ENCODE measurements around the gene ANO4.

Gene ANO4

DNA sequence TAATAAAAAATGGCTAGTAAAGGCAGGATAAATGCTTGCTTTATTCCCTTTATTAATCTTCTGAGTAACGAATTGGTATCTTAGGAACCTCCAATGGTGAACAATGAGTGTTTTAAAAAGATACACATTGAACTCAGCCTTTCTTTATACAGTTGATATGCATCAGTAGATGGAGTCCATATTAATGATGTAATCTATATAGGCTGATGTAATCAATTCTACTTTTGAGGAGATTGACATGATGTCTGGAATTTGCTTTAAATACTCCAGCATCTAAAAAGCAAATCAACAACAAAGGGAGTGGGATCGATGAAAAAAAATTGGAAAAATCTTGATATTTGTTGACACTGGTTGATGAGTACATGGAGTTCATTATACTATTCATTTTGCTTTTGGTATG lies 106.2 kb downstream of the ANO4 start:
- no peak overlapping the region for H3K9ac ChIP-seq (ENCODE audit: low read depth, low read length, poor library complexity, severe bottlenecking)
- H3K9me2 ChIP-seq (replicated peaks; ENCODE audit: low read depth, low read length), result no peaks in the 10 kb centered on the region
- H3K36me3 ChIP-seq (ENCODE audit: insufficient read depth, low read length), result no peaks in the 10 kb centered on the region
- no peak for TF ChIP-seq EZH2phosphoT487 (IDR thresholded peaks at IDR 0.05; ENCODE audit: borderline replicate concordance)
- TF ChIP-seq, protein P1, sequence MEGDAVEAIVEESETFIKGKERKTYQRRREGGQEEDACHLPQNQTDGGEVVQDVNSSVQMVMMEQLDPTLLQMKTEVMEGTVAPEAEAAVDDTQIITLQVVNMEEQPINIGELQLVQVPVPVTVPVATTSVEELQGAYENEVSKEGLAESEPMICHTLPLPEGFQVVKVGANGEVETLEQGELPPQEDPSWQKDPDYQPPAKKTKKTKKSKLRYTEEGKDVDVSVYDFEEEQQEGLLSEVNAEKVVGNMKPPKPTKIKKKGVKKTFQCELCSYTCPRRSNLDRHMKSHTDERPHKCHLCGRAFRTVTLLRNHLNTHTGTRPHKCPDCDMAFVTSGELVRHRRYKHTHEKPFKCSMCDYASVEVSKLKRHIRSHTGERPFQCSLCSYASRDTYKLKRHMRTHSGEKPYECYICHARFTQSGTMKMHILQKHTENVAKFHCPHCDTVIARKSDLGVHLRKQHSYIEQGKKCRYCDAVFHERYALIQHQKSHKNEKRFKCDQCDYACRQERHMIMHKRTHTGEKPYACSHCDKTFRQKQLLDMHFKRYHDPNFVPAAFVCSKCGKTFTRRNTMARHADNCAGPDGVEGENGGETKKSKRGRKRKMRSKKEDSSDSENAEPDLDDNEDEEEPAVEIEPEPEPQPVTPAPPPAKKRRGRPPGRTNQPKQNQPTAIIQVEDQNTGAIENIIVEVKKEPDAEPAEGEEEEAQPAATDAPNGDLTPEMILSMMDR (conservative IDR thresholded peaks at IDR 0.05; ENCODE audit: low read length), result no peak
- no peak overlapping the region for H3K4me3 ChIP-seq (ENCODE audit: low read length, poor library complexity, severe bottlenecking)
- H3K9me3 ChIP-seq (ENCODE audit: insufficient read depth, low read depth, low read length), result no peaks in the 10 kb centered on the region
- H3K27me3 ChIP-seq (ENCODE audit: insufficient read depth, low read length, poor library complexity, severe bottlenecking), result no peaks in the 10 kb centered on the region
- H3K79me2 ChIP-seq (ENCODE audit: insufficient read depth, low read length), result no peaks in the 10 kb centered on the region
- no peaks in the 10 kb centered on the region for H4K20me1 ChIP-seq (ENCODE audit: insufficient read depth, low read length, poor library complexity, severe bottlenecking)
- no peaks in the 10 kb centered on the region for H3K4me1 ChIP-seq (ENCODE audit: insufficient read depth, low read length, poor library complexity, severe bottlenecking)
- H3K4me2 ChIP-seq (ENCODE audit: low read depth, low read length, poor library complexity, severe bottlenecking), result no peak overlapping the region
- no peaks in the 10 kb centered on the region for H3F3A ChIP-seq (ENCODE audit: low read depth)
- no peak overlapping the region for H2AFZ ChIP-seq (ENCODE audit: low read length)

DNA sequence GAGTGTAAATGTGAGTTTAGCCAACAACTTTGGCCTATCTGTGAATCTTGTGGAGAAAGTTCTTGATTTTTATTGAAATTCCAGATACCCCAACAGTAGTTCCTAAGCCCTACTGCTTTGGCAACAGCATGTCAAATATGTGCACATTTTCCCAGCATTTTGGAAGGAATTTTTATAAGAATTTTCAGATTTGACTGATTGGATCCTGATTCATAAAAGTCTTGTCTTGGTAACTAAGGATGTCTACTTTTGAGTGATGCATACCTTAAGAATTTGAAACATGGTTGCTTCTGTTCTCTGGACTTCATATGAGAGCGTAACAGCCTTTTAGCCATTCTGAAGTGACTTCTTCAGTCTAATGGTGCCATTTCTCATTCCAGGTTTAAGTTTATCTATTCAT lies 106.7 kb downstream of the ANO4 start:
- TF ChIP-seq, protein P1 (conservative IDR thresholded peaks at IDR 0.05; ENCODE audit: low read length), result no peak
- TF ChIP-seq EZH2phosphoT487 (IDR thresholded peaks at IDR 0.05; ENCODE audit: borderline replicate concordance), result no peak

DNA sequence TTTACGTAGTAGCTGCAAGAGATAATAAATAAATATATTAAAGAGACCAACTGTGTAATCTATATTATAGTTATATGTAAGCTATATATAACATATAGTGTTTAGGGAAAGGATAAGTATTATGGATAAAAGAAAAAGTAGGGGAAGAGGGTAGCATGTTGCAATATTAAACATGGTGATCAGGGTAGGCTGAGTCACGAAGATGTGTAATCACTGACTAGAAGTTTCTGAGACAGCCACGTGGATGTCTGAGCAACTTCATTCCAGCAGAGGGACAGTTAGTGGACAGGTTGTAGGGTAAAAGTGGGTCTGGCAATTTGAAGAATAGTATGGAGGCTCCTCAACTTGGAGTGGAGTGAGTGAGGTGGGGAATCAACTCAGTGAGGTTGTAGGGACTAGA lies 109.7 kb downstream of the ANO4 start:
- Histone ChIP-seq H3K4me1 (ENCODE audit: insufficient read depth, low read length, poor library complexity, severe bottlenecking) (no peaks in the 10 kb centered on the region), H3K27me3 (ENCODE audit: insufficient read depth, low read length, poor library complexity, severe bottlenecking) (no peaks in the 10 kb centered on the region), H3K79me2 (ENCODE audit: insufficient read depth, low read length) (no peaks in the 10 kb centered on the region), H3K9me3 (ENCODE audit: insufficient read depth, low read depth, low read length) (no peaks in the 10 kb centered on the region), H3K9me2 (replicated peaks; ENCODE audit: low read depth, low read length) (no peaks in the 10 kb centered on the region), H3F3A (ENCODE audit: low read depth) (no peaks in the 10 kb centered on the region), H3K36me3 (ENCODE audit: insufficient read depth, low read length) (no peaks in the 10 kb centered on the region), H3K4me3 (ENCODE audit: low read length, poor library complexity, severe bottlenecking) (no peak overlapping the region), H3K4me2 (ENCODE audit: low read depth, low read length, poor library complexity, severe bottlenecking) (no peak overlapping the region), H3K9ac (ENCODE audit: low read depth, low read length, poor library complexity, severe bottlenecking) (no peak overlapping the region), H2AFZ (ENCODE audit: low read length) (no peak overlapping the region), H4K20me1 (ENCODE audit: insufficient read depth, low read length, poor library complexity, severe bottlenecking) (no peaks in the 10 kb centered on the region)
- TF ChIP-seq EZH2phosphoT487 (IDR thresholded peaks at IDR 0.05; ENCODE audit: borderline replicate concordance), result no peak
- TF ChIP-seq, protein P1 (conservative IDR thresholded peaks at IDR 0.05; ENCODE audit: low read length), result no peak

More for the DNA sequence above, 106.7 kb downstream of the ANO4 start:
- H3F3A ChIP-seq (ENCODE audit: low read depth), result no peaks in the 10 kb centered on the region
- no peaks in the 10 kb centered on the region for H3K9me2 ChIP-seq (replicated peaks; ENCODE audit: low read depth, low read length)
- no peaks in the 10 kb centered on the region for H3K9me3 ChIP-seq (ENCODE audit: insufficient read depth, low read depth, low read length)
- no peaks in the 10 kb centered on the region for H3K4me1 ChIP-seq (ENCODE audit: insufficient read depth, low read length, poor library complexity, severe bottlenecking)
- H3K27me3 ChIP-seq (ENCODE audit: insufficient read depth, low read length, poor library complexity, severe bottlenecking), result no peaks in the 10 kb centered on the region
- no peaks in the 10 kb centered on the region for H4K20me1 ChIP-seq (ENCODE audit: insufficient read depth, low read length, poor library complexity, severe bottlenecking)
- no peak overlapping the region for H2AFZ ChIP-seq (ENCODE audit: low read length)
- H3K9ac ChIP-seq (ENCODE audit: low read depth, low read length, poor library complexity, severe bottlenecking), result no peak overlapping the region
- no peaks in the 10 kb centered on the region for H3K79me2 ChIP-seq (ENCODE audit: insufficient read depth, low read length)
- H3K36me3 ChIP-seq (ENCODE audit: insufficient read depth, low read length), result no peaks in the 10 kb centered on the region
- H3K4me2 ChIP-seq (ENCODE audit: low read depth, low read length, poor library complexity, severe bottlenecking), result no peak overlapping the region
- H3K4me3 ChIP-seq (ENCODE audit: low read length, poor library complexity, severe bottlenecking), result no peak overlapping the region
